GM21423 (cell line): ENCODE results near the gene GLYR1.
A peak's percentile ranks its signal among the peaks of the same experiment; 100 is the strongest.

Experiments
- ATAC-seq: cut with Tn5 transposase; IDR thresholded peaks from one replicate; pipeline ENCODE4 v1.9.1; 2021; ENCODE audit warnings: mild to moderate bottlenecking, moderate library complexity; ENCODE audit not compliant: unreplicated experiment

Gene GLYR1

GRCh38 chr16:4766875-4767628 is 80.0 kb downstream of the GLYR1 start, which contains the start of gene ZNF500:
TSS of gene ZNF500 (minus strand) at chr16:4767162. CDS start at chr16:4765978, 1,184 bp downstream.
- ATAC-seq = peak; percentile 87

GRCh38 chr16:4765511-4766474 is 81.3 kb downstream of the GLYR1 start:
- ATAC-seq = no peak

GRCh38 chr16:4763791-4764190 is 83.3 kb downstream of the GLYR1 start:
- ATAC-seq = no peak

GRCh38 chr16:4762205-4762604 is 84.9 kb downstream of the GLYR1 start:
- no peak for ATAC-seq

GRCh38 chr16:4760221-4760910 is 86.7 kb downstream of the GLYR1 start:
- no peak for ATAC-seq

GRCh38 chr16:4755687-4756086 is 91.4 kb downstream of the GLYR1 start:
- no peak for ATAC-seq

- ATAC-seq = no peak
Measured at GRCh38 chr16:4754865-4755264, 92.2 kb downstream of the GLYR1 start.

- ATAC-seq = no peak
Measured at GRCh38 chr16:4753227-4753626, 93.9 kb downstream of the GLYR1 start.
